ENCODE measurements around the gene GABRB1. TPM values are rescaled to one million over a fixed set of nuclear protein-coding genes. Genes with fewer than 3 reads are reported as not detected.

Gene GABRB1
- total RNA-seq, 1 donor = not detected

GRCh38 chr4:47120783-47121182, 89.4 kb downstream of the GABRB1 start:
- peaks cover 4% of the 10 kb centered on the region for H3K4me1 ChIP-seq (ENCODE audit: insufficient read depth, low read length)
- H3K27me3 ChIP-seq (ENCODE audit: insufficient read depth, low read length) = peaks cover 7% of the 10 kb centered on the region
- no peaks in the 10 kb centered on the region for H3K9me3 ChIP-seq (ENCODE audit: low read depth, low read length)
- no peak overlapping the region for H3K4me3 ChIP-seq (ENCODE audit: low read length)

- Histone ChIP-seq H3K9me3 (ENCODE audit: low read depth, low read length) (no peaks in the 10 kb centered on the region), H3K4me3 (ENCODE audit: low read length) (no peak overlapping the region), H3K4me1 (ENCODE audit: insufficient read depth, low read length) (peaks cover 4% of the 10 kb centered on the region), H3K27me3 (ENCODE audit: insufficient read depth, low read length) (peaks cover 4% of the 10 kb centered on the region)
These were observed 91.4 kb downstream of the GABRB1 start for GRCh38 chr4:47122592-47123291.

- no peak overlapping the region for H3K4me3 ChIP-seq (ENCODE audit: low read length)
- H3K9me3 ChIP-seq (ENCODE audit: low read depth, low read length) = no peaks in the 10 kb centered on the region
- no peaks in the 10 kb centered on the region for H3K27me3 ChIP-seq (ENCODE audit: insufficient read depth, low read length)
- no peaks in the 10 kb centered on the region for H3K4me1 ChIP-seq (ENCODE audit: insufficient read depth, low read length)
These were observed 97.6 kb downstream of the GABRB1 start for GRCh38 chr4:47128991-47129390.

- Histone ChIP-seq H3K4me3 (ENCODE audit: low read length) (no peak overlapping the region), H3K4me1 (ENCODE audit: insufficient read depth, low read length) (no peaks in the 10 kb centered on the region), H3K9me3 (ENCODE audit: low read depth, low read length) (no peaks in the 10 kb centered on the region), H3K27me3 (ENCODE audit: insufficient read depth, low read length) (no peaks in the 10 kb centered on the region)
These were observed 103.8 kb downstream of the GABRB1 start for GRCh38 chr4:47135210-47135609.

GRCh38 chr4:47143261-47143660, 111.9 kb downstream of the GABRB1 start:
- Histone ChIP-seq H3K27me3 (ENCODE audit: insufficient read depth, low read length) (peaks cover 2% of the 10 kb centered on the region), H3K4me3 (ENCODE audit: low read length) (no peak overlapping the region), H3K4me1 (ENCODE audit: insufficient read depth, low read length) (no peaks in the 10 kb centered on the region), H3K9me3 (ENCODE audit: low read depth, low read length) (no peaks in the 10 kb centered on the region)

- no peaks in the 10 kb centered on the region for H3K4me1 ChIP-seq (ENCODE audit: insufficient read depth, low read length)
- H3K9me3 ChIP-seq (ENCODE audit: low read depth, low read length) = no peaks in the 10 kb centered on the region
- H3K4me3 ChIP-seq (ENCODE audit: low read length) = no peak overlapping the region
- H3K27me3 ChIP-seq (ENCODE audit: insufficient read depth, low read length) = peaks cover 2% of the 10 kb centered on the region
These were observed 114.3 kb downstream of the GABRB1 start for GRCh38 chr4:47145630-47146029.

GRCh38 chr4:47154816-47155370, 123.5 kb downstream of the GABRB1 start:
- no peaks in the 10 kb centered on the region for H3K9me3 ChIP-seq (ENCODE audit: low read depth, low read length)
- H3K27me3 ChIP-seq (ENCODE audit: insufficient read depth, low read length) = peaks cover 2% of the 10 kb centered on the region
- H3K4me3 ChIP-seq (ENCODE audit: low read length) = no peak overlapping the region
- peaks cover under 1% of the 10 kb centered on the region for H3K4me1 ChIP-seq (ENCODE audit: insufficient read depth, low read length)

- Histone ChIP-seq H3K4me1 (ENCODE audit: insufficient read depth, low read length) (peaks cover 5% of the 10 kb centered on the region), H3K4me3 (ENCODE audit: low read length) (no peak overlapping the region), H3K27me3 (ENCODE audit: insufficient read depth, low read length) (peaks cover 2% of the 10 kb centered on the region), H3K9me3 (ENCODE audit: low read depth, low read length) (no peaks in the 10 kb centered on the region)
These were observed 124.6 kb downstream of the GABRB1 start for GRCh38 chr4:47155919-47156318.

GRCh38 chr4:47160095-47160494, 128.7 kb downstream of the GABRB1 start:
- H3K4me1 ChIP-seq (ENCODE audit: insufficient read depth, low read length) = peaks cover 5% of the 10 kb centered on the region
- no peaks in the 10 kb centered on the region for H3K27me3 ChIP-seq (ENCODE audit: insufficient read depth, low read length)
- no peak overlapping the region for H3K4me3 ChIP-seq (ENCODE audit: low read length)
- no peaks in the 10 kb centered on the region for H3K9me3 ChIP-seq (ENCODE audit: low read depth, low read length)

GRCh38 chr4:47167081-47168035, 136.0 kb downstream of the GABRB1 start:
- peaks cover 2% of the 10 kb centered on the region for H3K27me3 ChIP-seq (ENCODE audit: insufficient read depth, low read length)
- H3K4me3 ChIP-seq (ENCODE audit: low read length) = no peak overlapping the region
- H3K9me3 ChIP-seq (ENCODE audit: low read depth, low read length) = no peaks in the 10 kb centered on the region
- no peaks in the 10 kb centered on the region for H3K4me1 ChIP-seq (ENCODE audit: insufficient read depth, low read length)

GRCh38 chr4:47184083-47184482, 152.7 kb downstream of the GABRB1 start:
- Histone ChIP-seq H3K4me1 (ENCODE audit: insufficient read depth, low read length) (no peaks in the 10 kb centered on the region), H3K27me3 (ENCODE audit: insufficient read depth, low read length) (no peaks in the 10 kb centered on the region), H3K9me3 (ENCODE audit: low read depth, low read length) (no peaks in the 10 kb centered on the region), H3K4me3 (ENCODE audit: low read length) (no peak overlapping the region)

GRCh38 chr4:47185761-47186160, 154.4 kb downstream of the GABRB1 start:
- H3K27me3 ChIP-seq (ENCODE audit: insufficient read depth, low read length) = no peaks in the 10 kb centered on the region
- no peaks in the 10 kb centered on the region for H3K4me1 ChIP-seq (ENCODE audit: insufficient read depth, low read length)
- no peaks in the 10 kb centered on the region for H3K9me3 ChIP-seq (ENCODE audit: low read depth, low read length)
- H3K4me3 ChIP-seq (ENCODE audit: low read length) = no peak overlapping the region

GRCh38 chr4:47187608-47188007, 156.2 kb downstream of the GABRB1 start:
- Histone ChIP-seq H3K9me3 (ENCODE audit: low read depth, low read length) (no peaks in the 10 kb centered on the region), H3K4me3 (ENCODE audit: low read length) (no peak overlapping the region), H3K4me1 (ENCODE audit: insufficient read depth, low read length) (no peaks in the 10 kb centered on the region), H3K27me3 (ENCODE audit: insufficient read depth, low read length) (no peaks in the 10 kb centered on the region)

- H3K4me1 ChIP-seq (ENCODE audit: insufficient read depth, low read length) = no peaks in the 10 kb centered on the region
- no peak overlapping the region for H3K4me3 ChIP-seq (ENCODE audit: low read length)
- no peaks in the 10 kb centered on the region for H3K9me3 ChIP-seq (ENCODE audit: low read depth, low read length)
- no peaks in the 10 kb centered on the region for H3K27me3 ChIP-seq (ENCODE audit: insufficient read depth, low read length)
These were observed 161.8 kb downstream of the GABRB1 start for GRCh38 chr4:47193179-47193578.

- no peak overlapping the region for H3K4me3 ChIP-seq (ENCODE audit: low read length)
- H3K9me3 ChIP-seq (ENCODE audit: low read depth, low read length) = no peaks in the 10 kb centered on the region
- H3K4me1 ChIP-seq (ENCODE audit: insufficient read depth, low read length) = no peaks in the 10 kb centered on the region
- H3K27me3 ChIP-seq (ENCODE audit: insufficient read depth, low read length) = no peaks in the 10 kb centered on the region
These were observed 162.8 kb downstream of the GABRB1 start for GRCh38 chr4:47194036-47194737.

All from mononuclear cell (primary cell).